AG04450 (cell line): ENCODE data around the gene MPDZ. TPM values are rescaled to one million over a fixed set of nuclear protein-coding genes. Genes with fewer than 3 reads are reported as not detected.

ENCODE experiments used
- CTCF ChIA-PET: fragments of 300-600, 350-600 bp; formaldehyde crosslinking; extraction: SDS; loops from one replicate; lab custom pipeline; 2022; ENCODE audit warnings: antibody characterized with exemption, inconsistent platforms; lab: Charles Lee
- POLR2A ChIA-PET: fragments of 350-600 bp; formaldehyde crosslinking; extraction: SDS; loops from one replicate; lab custom pipeline; 2021; ENCODE audit warnings: antibody characterized with exemption, inconsistent platforms; lab: Yijun Ruan, JAX
- DNase-seq: peaks from one replicate; pipeline ENCODE4 v3.0.0-alpha.2; 2011; ENCODE audit warnings: low read depth, low spot score
- H3K27ac ChIP-seq: one replicate; pipeline ENCODE4 v1.5.1; 2012; ENCODE audit warnings: low read depth, low read length, control low read depth
- H3K27me3 ChIP-seq: one replicate; pipeline ENCODE4 v1.6.0; 2012; ENCODE audit warnings: low read length; ENCODE audit not compliant: control insufficient read depth, insufficient read depth
- H3K4me3 ChIP-seq: 2 replicates; pipeline ENCODE4 v1.5.1; 2011; ENCODE audit warnings: mild to moderate bottlenecking, low read depth, low read length, control low read depth
- H3K9me3 ChIP-seq: 2 replicates; pipeline ENCODE4 v1.5.1; 2012; ENCODE audit warnings: low read length; ENCODE audit not compliant: control insufficient read depth, insufficient read depth
- CTCF ChIP-seq: IDR thresholded peaks from 2 replicates; pipeline ENCODE4 v1.5.1; 2011; ENCODE audit warnings: low read depth, low read length, control low read depth, inconsistent platforms
- polyA plus RNA-seq: library from polyadenylated mRNA; depleted of rRNA; stranded (reverse); fragments of >200 nt; gene quantifications from 2 replicates; pipeline ENCODE4 v1.2.3, GENCODE V29; 2011

Gene MPDZ
- polyA plus RNA-seq, 1 experiment = 31.6 TPM

DNA sequence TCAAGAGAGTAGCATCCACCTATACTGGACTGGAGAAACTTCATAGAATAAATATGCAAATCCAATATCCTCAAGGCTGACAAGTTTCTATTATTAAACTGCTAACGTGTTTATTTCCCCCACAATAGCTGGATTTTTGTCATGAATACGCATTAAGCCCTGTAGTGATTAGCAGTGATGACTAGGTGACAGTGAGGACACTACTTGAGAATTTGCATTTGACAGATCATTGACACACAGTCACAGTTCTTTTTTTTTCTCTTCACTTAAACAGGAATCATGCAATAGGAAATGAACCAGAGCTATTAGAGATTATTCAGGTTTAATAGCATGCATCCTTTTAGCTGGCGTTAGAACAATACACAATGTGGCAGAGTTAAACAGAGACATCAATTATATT, 35.3 kb downstream of the MPDZ start:
- Histone ChIP-seq H3K27me3 (no peaks in the 10 kb centered on the region), H3K9me3 (no peaks in the 10 kb centered on the region), H3K4me3 (no peak overlapping the region), H3K27ac (no peak overlapping the region)
- DNase-seq = no peak
- CTCF ChIA-PET = no interaction called here
- POLR2A ChIA-PET = no interaction called here
- no peak for TF ChIP-seq CTCF

DNA sequence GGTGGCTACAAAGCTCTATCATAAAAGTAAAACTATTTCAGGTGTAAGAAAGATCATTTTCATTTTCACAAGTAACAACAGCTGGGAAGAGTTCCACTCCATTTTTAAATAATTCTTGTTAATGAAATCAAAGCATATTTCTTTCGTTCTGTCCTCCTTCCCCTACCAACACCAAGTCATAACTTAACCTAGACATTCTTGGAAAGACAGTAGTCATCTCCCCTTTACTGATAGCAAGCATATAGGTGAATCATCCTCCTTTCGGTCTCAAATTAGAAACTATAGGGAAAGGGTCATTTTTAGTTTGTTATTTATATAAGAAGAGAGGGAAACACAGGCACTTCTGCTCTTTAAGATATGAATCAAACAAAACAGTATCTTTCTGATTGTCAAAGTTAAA, 38.2 kb downstream of the MPDZ start:
- DNase-seq = no peak
- ChIA-PET POLR2A (no interaction called here), CTCF (interaction anchor here (1.2 kb wide), 1 partner anchor 153 kb away, joined by 3 read pairs; no protein-coding TSS in a partner anchor)
- no peak overlapping the region for H3K27ac ChIP-seq
- H3K9me3 ChIP-seq = no peaks in the 10 kb centered on the region
- no peak for TF ChIP-seq CTCF
- H3K27me3 ChIP-seq = no peaks in the 10 kb centered on the region
- no peak overlapping the region for H3K4me3 ChIP-seq

DNA sequence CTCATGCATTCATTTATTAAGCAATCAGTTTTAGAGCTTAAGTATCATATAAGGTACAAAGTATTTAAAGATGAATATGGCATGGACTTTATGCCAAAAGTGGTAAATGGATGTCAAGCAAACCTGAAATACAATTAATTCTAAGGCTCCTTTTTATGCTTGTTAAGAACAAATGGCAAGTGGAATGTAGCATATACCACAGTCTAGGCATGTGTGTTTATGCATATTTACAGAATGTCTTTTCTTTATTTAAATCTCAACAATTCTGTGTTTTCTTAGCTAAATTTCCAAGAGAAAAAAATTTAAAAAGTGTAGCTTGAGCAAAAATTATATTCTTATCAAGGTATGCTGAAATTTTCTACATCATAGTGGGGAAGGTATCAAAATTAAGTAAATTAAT, 39.8 kb downstream of the MPDZ start:
- no peak for DNase-seq
- Histone ChIP-seq H3K27me3 (no peaks in the 10 kb centered on the region), H3K27ac (no peak overlapping the region), H3K4me3 (no peak overlapping the region), H3K9me3 (no peaks in the 10 kb centered on the region)
- TF ChIP-seq CTCF = no peak
- ChIA-PET POLR2A (interaction anchor here (0.7 kb wide), 1 partner anchor 1192 kb away, joined by 5 read pairs; no protein-coding TSS in a partner anchor), CTCF (interaction anchor here (0.9 kb wide), 1 partner anchor 22 kb away, joined by 3 read pairs; no protein-coding TSS in a partner anchor)

GRCh38 chr9:13239208-13239607, 40.3 kb downstream of the MPDZ start:
- DNase-seq = no peak
- Histone ChIP-seq H3K4me3 (no peak overlapping the region), H3K9me3 (no peaks in the 10 kb centered on the region), H3K27ac (no peak overlapping the region), H3K27me3 (no peaks in the 10 kb centered on the region)
- ChIA-PET CTCF (interaction anchor here (0.9 kb wide), 1 partner anchor 22 kb away, joined by 3 read pairs; no protein-coding TSS in a partner anchor), POLR2A (no interaction called here)
- no peak for TF ChIP-seq CTCF

DNA sequence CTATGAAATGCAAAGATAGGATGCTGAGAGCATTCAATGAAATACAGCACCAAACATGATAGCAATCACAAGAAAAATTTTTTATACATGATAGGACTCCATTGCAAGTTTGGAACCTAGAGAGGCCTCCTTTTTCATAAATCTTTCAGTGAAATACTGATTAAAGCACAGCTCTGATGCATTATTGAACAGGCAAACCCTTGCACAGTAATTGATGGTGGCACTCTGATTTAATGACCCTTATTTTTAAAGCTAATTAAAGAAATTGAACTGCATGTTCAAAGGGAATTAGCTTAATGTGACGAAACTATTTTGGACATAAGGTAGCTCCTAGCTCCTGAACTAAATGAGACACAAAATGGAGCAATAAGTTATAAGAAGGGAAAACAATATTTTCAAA, 44.6 kb downstream of the MPDZ start:
- ChIA-PET POLR2A (no interaction called here), CTCF (interaction anchor here (1.0 kb wide), 1 partner anchor 1194 kb away, joined by 3 read pairs; no protein-coding TSS in a partner anchor)
- no peak for DNase-seq
- Histone ChIP-seq H3K9me3 (no peaks in the 10 kb centered on the region), H3K4me3 (no peak overlapping the region), H3K27me3 (no peaks in the 10 kb centered on the region), H3K27ac (no peak overlapping the region)
- no peak for TF ChIP-seq CTCF
